Effector memory CD8-positive, alpha-beta T cell (primary cell): ENCODE results near the gene CASZ1.

Experiments used
- ATAC-seq: fragments of 150-1000 bp; cut with Tn5 transposase; replicated peaks from 2 replicates; pipeline ENCODE4 v1.10.0; 2021; ENCODE audit warnings: mild to moderate bottlenecking, moderate library complexity
- DNase-seq, 3 experiments: peaks; one replicate each; pipeline ENCODE4 v3.0.0; 2021
- H3K27ac Mint-ChIP-seq, 2 donors: one replicate each; pipeline ENCODE4 v1.8.0; 2022; ENCODE audit warnings: mild to moderate bottlenecking in 2 of 2, mixed read lengths in 2 of 2, moderate library complexity in 2 of 2
- H3K27me3 Mint-ChIP-seq, 2 donors: one replicate each; pipeline ENCODE4 v1.8.0; 2022; ENCODE audit warnings: mixed read lengths in 2 of 2
- H3K36me3 Mint-ChIP-seq: one replicate; pipeline ENCODE4 v1.8.0; 2022; ENCODE audit warnings: mild to moderate bottlenecking, moderate library complexity, mixed read lengths; ENCODE audit not compliant: insufficient read depth
- H3K4me1 Mint-ChIP-seq, 2 donors: one replicate each; pipeline ENCODE4 v1.8.0; 2022; ENCODE audit warnings: low read depth in 2 of 2, mixed read lengths in 2 of 2
- H3K4me3 Mint-ChIP-seq, 2 donors: one replicate each; pipeline ENCODE4 v1.8.0; 2022; ENCODE audit warnings: mild to moderate bottlenecking in 2 of 2, mixed read lengths in 2 of 2, moderate library complexity in 2 of 2
- H3K9me3 Mint-ChIP-seq, 2 donors: one replicate each; pipeline ENCODE4 v1.8.0; 2022; ENCODE audit warnings: mixed read lengths in 2 of 2

CASZ1 gene

DNA sequence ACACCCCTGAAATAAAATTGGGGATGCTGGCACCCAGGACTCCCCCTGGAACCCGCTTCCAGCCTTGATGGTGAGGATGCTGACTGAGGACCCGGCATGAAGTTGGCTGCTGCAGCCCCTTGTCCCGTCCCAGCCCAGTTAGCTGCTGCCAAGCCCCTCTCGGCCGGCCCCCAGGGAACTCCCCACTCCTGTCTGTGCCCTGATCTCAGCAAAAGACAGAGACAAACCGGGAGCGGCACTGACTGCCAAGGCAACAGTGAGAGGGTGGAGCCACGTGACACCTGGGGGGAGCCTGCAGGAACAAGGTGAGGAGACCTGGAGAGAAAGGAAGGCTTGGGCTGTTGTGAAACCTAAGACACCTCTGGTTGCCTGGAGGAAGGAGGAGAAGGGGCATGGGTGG, 24.7 kb downstream of the CASZ1 start:
- no peak for ATAC-seq
- peak overlapping the region in 1 of 2 donors; percentile 14 for H3K27ac Mint-ChIP-seq
- peaks cover 0 to 10% of the 10 kb centered on the region in 2 donors for H3K27me3 Mint-ChIP-seq
- no peaks in the 10 kb centered on the region for H3K4me1 Mint-ChIP-seq
- H3K9me3 Mint-ChIP-seq, result no peaks in the 10 kb centered on the region
- no peak for DNase-seq
- peaks cover 3% of the 10 kb centered on the region for H3K36me3 Mint-ChIP-seq
- no peak overlapping the region for H3K4me3 Mint-ChIP-seq

DNA sequence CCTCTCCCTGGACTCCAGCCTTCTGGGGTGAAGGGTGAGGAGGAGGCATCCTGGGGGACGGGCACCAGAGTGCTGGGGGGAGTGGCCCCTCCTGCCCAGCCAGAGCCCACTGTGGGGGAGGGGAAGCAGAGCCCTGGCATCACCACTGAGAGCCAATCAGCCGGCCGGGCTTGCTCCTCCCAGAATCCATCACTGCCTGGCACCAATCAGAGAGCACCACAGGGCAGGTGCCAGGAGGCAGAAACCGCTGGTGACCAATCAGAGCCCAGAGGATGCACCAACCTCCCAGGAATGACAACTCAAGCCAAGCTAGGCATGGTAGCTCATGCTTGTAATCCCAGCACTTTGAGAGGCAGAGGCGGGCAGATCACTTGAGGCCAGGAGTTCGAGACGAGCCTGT, 27.9 kb downstream of the CASZ1 start:
- H3K36me3 Mint-ChIP-seq, result peaks cover 7% of the 10 kb centered on the region
- peaks cover 9 to 29% of the 10 kb centered on the region in 2 donors for H3K27me3 Mint-ChIP-seq
- no peak overlapping the region for H3K4me3 Mint-ChIP-seq
- no peak overlapping the region for H3K27ac Mint-ChIP-seq
- no peaks in the 10 kb centered on the region for H3K4me1 Mint-ChIP-seq
- ATAC-seq (no peak), DNase-seq (no peak)
- H3K9me3 Mint-ChIP-seq, result no peaks in the 10 kb centered on the region

DNA sequence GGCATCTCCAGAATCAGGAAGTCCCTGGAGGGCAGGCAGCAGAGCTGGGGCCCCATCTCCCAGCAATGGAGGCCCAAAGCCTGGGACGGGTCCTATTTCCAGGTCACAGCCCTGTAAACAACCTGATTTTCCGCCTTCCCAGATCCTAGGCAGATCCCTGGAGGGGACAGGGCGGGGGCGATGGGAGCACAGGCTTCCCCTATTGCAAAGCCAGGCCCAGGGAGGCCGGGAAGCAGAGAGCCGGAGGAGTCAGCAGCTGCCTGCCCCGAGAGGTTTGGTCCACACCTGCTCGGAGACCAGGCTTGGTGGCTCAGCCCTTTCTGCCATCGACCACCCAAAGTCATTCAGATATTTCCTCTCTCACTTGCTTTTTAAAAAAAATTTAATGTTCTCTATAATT, 29.2 kb downstream of the CASZ1 start:
- H3K4me1 Mint-ChIP-seq, result no peaks in the 10 kb centered on the region
- ATAC-seq (no peak), DNase-seq (no peak)
- H3K27ac Mint-ChIP-seq, result no peak overlapping the region
- H3K4me3 Mint-ChIP-seq, result no peak overlapping the region
- no peaks in the 10 kb centered on the region for H3K9me3 Mint-ChIP-seq
- peaks cover 9% of the 10 kb centered on the region for H3K36me3 Mint-ChIP-seq
- H3K27me3 Mint-ChIP-seq, result peaks cover 9 to 41% of the 10 kb centered on the region in 2 donors

DNA sequence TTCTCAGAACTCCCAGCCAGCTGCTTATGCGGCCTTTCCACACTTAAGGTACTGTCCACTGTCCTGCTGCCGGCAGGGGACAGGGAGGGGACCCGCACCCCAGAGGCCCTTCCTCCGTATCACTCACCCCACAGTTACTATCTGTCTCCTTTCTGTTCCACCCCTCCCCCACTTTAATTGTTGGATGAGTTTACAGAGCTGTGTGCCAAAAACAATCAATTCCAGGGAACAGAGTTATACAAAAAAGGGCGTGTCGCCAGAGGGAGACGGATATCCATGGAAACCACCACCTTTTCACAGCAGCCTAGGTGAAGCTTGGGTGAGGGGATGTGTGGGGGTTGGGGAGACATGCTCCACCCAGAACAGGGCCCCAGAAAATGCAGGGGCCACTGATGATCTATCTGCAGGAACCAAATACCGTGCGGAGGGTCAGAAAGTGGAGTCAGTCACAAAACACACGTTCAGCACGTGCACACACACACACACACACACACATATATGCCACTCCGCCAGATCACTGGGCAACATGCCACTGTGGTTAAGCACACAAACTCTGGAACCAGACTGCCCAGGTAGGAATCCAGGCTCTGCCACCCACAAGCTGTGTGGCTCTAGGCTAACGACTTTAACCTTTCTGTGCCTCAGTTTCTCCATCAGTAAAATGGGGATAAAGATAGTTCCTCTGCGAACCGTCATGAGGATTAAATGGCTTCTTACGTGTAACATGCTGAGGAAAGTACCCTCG, 30.5 kb downstream of the CASZ1 start:
- peaks cover 6% of the 10 kb centered on the region for H3K36me3 Mint-ChIP-seq
- no peaks in the 10 kb centered on the region for H3K4me1 Mint-ChIP-seq
- H3K27ac Mint-ChIP-seq, result no peak overlapping the region
- no peak for ATAC-seq
- DNase-seq, result no peak
- H3K27me3 Mint-ChIP-seq, result peaks cover 9 to 39% of the 10 kb centered on the region in 2 donors
- no peak overlapping the region for H3K4me3 Mint-ChIP-seq
- H3K9me3 Mint-ChIP-seq, result no peaks in the 10 kb centered on the region

DNA sequence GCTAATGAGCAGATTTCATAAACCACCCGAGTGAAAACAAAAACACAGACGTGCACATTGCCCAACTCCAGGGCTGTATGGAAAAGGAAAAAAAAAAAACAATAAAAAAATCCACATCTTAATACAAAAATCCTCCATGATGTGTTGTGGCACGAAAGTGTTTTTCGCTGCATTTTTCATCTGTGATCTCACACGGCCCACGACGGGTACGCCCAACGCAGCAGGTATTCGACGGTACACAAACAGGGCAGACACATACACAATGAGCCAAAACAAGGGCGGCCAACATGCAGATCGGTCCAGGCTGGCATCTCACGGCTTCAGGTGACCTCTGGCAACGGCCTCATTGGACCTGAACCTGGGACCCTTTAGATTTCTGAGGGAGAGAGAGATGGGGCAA, 31.1 kb downstream of the CASZ1 start:
- peaks cover 6% of the 10 kb centered on the region for H3K36me3 Mint-ChIP-seq
- H3K27ac Mint-ChIP-seq, result no peak overlapping the region
- ATAC-seq (no peak), DNase-seq (no peak)
- H3K9me3 Mint-ChIP-seq, result no peaks in the 10 kb centered on the region
- H3K4me3 Mint-ChIP-seq, result no peak overlapping the region
- H3K4me1 Mint-ChIP-seq, result no peaks in the 10 kb centered on the region
- H3K27me3 Mint-ChIP-seq, result peaks cover 9 to 45% of the 10 kb centered on the region in 2 donors

DNA sequence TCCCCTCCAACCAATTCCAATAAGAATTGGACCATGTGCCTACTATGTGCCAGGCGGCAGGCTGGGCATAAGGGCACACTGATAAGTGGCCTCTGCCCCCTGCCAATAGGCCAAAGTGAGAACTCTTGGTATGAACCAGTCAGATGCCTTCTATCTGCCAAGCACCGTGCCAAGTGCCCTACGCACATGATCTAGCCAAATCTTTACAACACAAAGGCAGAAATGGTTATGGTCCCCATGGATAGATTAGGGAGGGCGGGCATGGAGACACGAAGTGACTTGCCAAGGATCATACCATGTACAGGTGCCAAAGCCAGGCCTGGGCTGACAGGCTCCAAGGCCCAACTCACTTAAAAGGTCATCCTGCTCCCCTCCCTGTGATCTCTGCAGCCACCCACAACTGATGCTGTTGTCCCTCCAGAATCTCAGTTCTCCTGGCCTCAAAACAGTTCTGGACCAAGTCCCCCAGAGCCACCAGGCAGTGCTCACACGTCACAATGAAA, 32.1 kb downstream of the CASZ1 start:
- Mint-ChIP-seq H3K9me3 (no peaks in the 10 kb centered on the region), H3K27me3 (peaks cover 9 to 54% of the 10 kb centered on the region in 2 donors), H3K4me1 (no peaks in the 10 kb centered on the region), H3K27ac (no peak overlapping the region), H3K36me3 (peaks cover 6% of the 10 kb centered on the region), H3K4me3 (no peak overlapping the region)
- ATAC-seq (no peak), DNase-seq (no peak)

DNA sequence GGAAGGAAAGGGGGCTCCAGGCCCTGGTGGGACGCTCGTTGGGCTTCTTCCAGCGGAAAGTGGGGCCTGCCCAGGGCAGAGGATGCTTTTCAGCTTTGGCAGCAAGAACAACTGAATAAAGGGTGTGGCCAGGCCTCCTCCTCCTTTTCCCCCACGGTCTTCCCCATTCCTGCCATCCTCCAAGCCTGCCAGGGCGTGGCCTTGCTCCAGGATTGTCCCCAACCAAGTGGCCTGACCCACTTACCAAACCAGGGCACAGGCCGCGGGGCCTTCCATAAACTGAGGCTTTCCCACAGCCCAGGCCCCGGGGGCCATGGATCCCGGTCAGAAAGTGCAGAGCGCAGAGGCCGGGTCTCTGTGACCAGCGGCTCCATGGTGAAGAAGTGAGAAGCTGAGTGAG, 33.6 kb downstream of the CASZ1 start:
- no peak for DNase-seq
- H3K4me3 Mint-ChIP-seq, result no peak overlapping the region
- H3K9me3 Mint-ChIP-seq, result no peaks in the 10 kb centered on the region
- H3K27me3 Mint-ChIP-seq, result peaks cover 9 to 69% of the 10 kb centered on the region in 2 donors
- no peaks in the 10 kb centered on the region for H3K4me1 Mint-ChIP-seq
- ATAC-seq, result no peak
- no peak overlapping the region for H3K27ac Mint-ChIP-seq
- peaks cover 6% of the 10 kb centered on the region for H3K36me3 Mint-ChIP-seq

DNA sequence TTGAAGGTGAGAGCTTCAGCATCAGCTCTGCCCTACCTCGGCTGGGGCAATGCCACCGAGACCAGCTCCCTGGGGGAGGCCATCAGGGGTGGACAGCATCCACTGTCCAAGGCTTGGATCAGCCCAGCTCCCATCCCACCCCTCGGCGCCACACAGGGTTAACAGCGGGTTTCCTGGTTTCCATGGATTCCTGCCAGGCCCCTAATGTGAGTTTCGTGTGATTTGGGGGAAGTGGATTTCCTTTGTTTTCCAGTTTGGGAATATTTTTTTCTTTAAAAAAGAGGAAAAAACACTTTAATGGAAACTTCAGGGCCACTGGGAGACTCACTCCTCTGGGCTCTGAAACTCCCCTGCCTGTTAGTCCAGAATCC, 34.3 kb downstream of the CASZ1 start:
- Mint-ChIP-seq H3K9me3 (no peaks in the 10 kb centered on the region), H3K27me3 (peaks cover 9 to 76% of the 10 kb centered on the region in 2 donors), H3K36me3 (peaks cover 6% of the 10 kb centered on the region), H3K4me1 (no peaks in the 10 kb centered on the region), H3K4me3 (no peak overlapping the region), H3K27ac (no peak overlapping the region)
- DNase-seq (no peak), ATAC-seq (no peak)

DNA sequence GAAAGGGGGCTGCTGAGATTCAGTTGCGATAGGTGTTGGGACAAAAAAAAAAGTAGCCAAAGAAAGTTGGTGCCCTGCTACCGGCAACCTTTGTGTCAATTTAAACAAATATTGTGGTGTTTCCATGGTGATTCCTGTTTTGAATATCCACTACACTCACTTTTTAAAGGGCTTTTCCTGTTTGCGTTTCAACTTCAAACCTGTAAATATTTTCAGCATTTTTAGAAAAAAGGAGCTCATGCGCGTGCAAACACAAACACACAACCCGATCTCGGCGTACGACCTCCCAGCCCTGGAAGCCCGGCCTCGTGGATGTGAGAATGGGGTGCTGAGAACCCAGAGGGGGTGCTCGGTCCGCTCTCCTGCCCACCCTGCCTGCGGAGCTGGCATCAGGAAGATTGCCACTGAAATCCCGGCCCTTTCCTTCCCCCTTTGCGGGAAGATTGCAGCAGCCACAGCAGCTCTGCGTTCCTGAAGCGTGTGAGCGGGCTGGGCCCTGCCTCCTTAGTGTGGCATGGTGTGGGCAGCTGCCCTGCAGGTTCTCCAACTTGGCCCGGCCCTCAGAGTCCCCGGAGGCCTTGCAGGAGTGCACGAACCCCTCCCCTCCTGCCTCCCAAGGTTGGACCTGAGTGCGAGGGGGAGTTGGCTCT, 34.8 kb downstream of the CASZ1 start:
- H3K27ac Mint-ChIP-seq, result no peak overlapping the region
- H3K27me3 Mint-ChIP-seq, result peaks cover 9 to 80% of the 10 kb centered on the region in 2 donors
- H3K9me3 Mint-ChIP-seq, result no peaks in the 10 kb centered on the region
- DNase-seq (no peak), ATAC-seq (no peak)
- H3K36me3 Mint-ChIP-seq, result peaks cover 6% of the 10 kb centered on the region
- no peaks in the 10 kb centered on the region for H3K4me1 Mint-ChIP-seq
- no peak overlapping the region for H3K4me3 Mint-ChIP-seq

DNA sequence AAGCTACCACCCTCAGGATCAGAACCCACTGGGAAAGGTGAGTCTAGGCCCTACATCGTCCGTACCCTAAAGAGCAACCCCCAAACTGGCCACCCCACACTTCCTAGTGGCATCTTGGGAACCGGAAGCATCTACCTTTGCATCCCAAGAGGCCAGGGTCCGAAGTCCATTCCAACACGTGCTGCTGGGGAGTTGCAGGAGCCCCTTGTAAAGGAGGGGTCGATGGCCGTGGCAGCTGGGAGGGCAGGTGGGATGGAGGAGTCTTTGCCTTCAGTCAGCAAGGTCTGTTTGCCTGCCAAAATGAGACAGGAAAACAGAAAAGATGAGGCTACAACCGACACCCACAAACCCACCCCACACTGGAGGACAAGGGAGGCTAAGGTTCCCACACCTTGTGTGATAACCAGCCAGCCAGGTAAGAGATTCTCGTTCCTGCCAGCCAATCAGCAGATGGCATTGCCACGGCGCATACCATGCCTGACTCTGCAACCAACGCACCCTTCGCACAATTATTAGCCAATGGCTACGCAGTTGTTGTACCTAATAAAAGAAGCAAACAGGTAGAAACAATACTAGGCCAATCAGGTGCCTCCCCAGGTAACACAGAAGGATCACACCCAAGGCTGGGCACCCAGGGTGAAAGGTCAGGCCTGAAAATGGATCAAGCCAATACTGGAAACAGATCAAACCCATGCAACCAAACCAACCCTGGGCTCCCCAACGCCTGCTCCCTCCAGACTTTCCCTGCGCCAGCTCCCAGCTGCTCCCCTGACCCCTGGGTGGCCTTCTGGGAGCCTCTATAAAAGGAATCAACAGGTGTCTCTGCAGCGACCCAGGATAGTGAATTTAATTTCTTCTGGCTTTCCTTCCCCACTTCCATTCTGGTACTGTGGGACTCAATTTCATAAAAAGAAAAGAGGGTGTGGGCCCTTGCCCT, 35.6 kb downstream of the CASZ1 start:
- DNase-seq (no peak), ATAC-seq (no peak)
- Mint-ChIP-seq H3K4me3 (no peak overlapping the region), H3K36me3 (peaks cover 6% of the 10 kb centered on the region), H3K9me3 (no peaks in the 10 kb centered on the region), H3K27ac (no peak overlapping the region), H3K4me1 (peaks cover 0 to 1% of the 10 kb centered on the region in 2 donors), H3K27me3 (peaks cover 9 to 80% of the 10 kb centered on the region in 2 donors)

DNA sequence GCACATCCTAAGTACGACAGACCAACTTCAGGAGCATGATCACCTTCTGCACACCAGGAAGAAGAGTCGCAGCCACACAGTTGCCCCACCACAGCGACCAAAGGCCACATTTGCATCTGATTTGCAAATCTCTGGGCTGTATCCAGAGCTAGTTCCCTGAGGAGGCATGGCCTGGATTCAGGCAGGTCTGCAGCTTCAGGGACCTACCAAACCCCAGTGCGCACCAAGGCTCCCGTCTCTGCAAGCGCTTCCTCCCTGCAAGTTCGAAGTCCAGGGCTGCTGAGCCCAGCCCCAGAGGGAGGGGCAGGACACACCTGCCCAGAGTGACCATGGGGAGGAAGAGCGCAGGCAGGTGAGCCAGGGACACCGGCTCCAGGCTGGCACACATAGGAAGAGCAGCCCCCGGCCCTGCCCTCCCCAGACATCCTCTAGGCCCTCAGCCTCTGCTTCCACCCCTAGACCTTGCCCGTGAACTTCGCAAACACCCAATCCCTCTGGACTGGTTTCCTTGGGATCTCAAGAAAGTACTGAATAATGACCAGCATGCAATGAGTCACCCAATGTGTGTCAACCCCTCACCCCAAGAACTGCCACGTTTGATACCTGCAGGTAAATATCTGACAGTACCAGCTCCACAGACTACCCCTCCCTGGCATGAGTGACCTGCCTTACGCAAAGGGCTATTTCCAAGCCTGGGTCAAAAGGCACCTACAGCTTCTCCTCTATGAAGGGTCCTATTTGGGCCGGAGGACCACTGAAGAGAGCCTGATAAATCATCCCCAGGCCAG, 36.8 kb downstream of the CASZ1 start:
- Mint-ChIP-seq H3K9me3 (no peaks in the 10 kb centered on the region), H3K27ac (no peak overlapping the region), H3K36me3 (peaks cover 5% of the 10 kb centered on the region), H3K4me3 (no peak overlapping the region), H3K4me1 (peaks cover 0 to 3% of the 10 kb centered on the region in 2 donors), H3K27me3 (peaks cover 5 to 72% of the 10 kb centered on the region in 2 donors)
- ATAC-seq, result no peak
- DNase-seq, result no peak

DNA sequence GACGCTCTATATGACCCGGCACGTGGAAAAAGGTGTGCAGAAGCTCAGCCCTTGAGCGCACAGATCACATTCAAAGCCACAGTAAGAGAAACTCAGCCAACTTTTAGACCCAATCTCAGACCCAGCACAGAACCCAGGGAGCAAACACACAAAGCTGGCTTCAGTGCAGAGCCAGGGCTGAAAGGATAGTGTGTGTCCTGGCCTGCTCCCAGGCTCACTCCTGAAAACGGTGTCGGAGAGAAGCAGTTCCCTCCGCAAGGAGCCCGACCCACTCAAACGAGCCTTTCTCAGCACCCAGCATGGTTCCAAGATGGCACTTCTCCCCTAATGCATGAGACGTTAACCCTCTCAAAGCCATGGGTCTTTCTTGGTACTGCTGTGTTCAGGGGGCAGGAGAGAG, 39.6 kb downstream of the CASZ1 start:
- no peak for ATAC-seq
- Mint-ChIP-seq H3K27me3 (peaks cover 7 to 74% of the 10 kb centered on the region in 2 donors), H3K9me3 (no peaks in the 10 kb centered on the region), H3K4me3 (no peak overlapping the region), H3K27ac (no peak overlapping the region), H3K36me3 (no peaks in the 10 kb centered on the region), H3K4me1 (peaks cover 0 to 3% of the 10 kb centered on the region in 2 donors)
- no peak for DNase-seq
